ENCODE results near the gene ZBTB44. TPM values are rescaled to one million over a fixed set of nuclear protein-coding genes. Genes with fewer than 3 reads are reported as not detected.

ZBTB44 gene
- total RNA-seq, 1 donor from 2014 or later, result 42.5 TPM

- Mint-ChIP-seq H3K4me3 (ENCODE audit: low read depth) (peak overlapping the region; percentile 91), H3K27ac (no peak overlapping the region), H3K36me3 (ENCODE audit: insufficient read depth) (peaks cover 5% of the 10 kb centered on the region), H3K27me3 (no peaks in the 10 kb centered on the region), H3K9me3 (ENCODE audit: low read depth) (peaks cover 4% of the 10 kb centered on the region), H3K4me1 (ENCODE audit: low read depth) (peaks cover 38% of the 10 kb centered on the region)
- no peak for DNase-seq (ENCODE audit: low spot score, unreplicated experiment)
- TF ChIP-seq, protein P1, sequence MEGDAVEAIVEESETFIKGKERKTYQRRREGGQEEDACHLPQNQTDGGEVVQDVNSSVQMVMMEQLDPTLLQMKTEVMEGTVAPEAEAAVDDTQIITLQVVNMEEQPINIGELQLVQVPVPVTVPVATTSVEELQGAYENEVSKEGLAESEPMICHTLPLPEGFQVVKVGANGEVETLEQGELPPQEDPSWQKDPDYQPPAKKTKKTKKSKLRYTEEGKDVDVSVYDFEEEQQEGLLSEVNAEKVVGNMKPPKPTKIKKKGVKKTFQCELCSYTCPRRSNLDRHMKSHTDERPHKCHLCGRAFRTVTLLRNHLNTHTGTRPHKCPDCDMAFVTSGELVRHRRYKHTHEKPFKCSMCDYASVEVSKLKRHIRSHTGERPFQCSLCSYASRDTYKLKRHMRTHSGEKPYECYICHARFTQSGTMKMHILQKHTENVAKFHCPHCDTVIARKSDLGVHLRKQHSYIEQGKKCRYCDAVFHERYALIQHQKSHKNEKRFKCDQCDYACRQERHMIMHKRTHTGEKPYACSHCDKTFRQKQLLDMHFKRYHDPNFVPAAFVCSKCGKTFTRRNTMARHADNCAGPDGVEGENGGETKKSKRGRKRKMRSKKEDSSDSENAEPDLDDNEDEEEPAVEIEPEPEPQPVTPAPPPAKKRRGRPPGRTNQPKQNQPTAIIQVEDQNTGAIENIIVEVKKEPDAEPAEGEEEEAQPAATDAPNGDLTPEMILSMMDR (IDR thresholded peaks at IDR 0.05; ENCODE audit: unreplicated experiment), result no peak
Observed at GRCh38 chr11:130312046-130312445, 2.7 kb downstream of the ZBTB44 start.

DNA sequence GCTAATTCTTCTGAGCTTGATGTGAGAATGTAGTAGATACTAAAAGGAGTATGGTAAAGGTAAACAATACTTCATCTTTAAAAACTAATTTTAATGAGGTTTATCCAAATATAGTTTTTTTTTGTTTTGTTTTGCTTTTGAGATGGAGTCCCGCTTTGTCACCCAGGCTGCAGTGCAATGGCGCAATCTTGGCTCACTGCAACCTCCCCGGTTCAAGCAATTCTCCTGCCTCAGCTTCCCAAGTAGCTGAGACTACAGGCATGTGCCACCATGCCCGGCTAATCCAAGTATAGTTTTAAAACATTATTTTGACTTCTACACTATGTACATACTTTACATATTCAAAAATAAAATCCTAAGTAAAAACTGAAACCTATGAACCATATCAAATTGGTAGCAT lies 4.1 kb downstream of the ZBTB44 start:
- Mint-ChIP-seq H3K27ac (no peak overlapping the region), H3K4me3 (ENCODE audit: low read depth) (no peak overlapping the region), H3K36me3 (ENCODE audit: insufficient read depth) (peaks cover 12% of the 10 kb centered on the region), H3K9me3 (ENCODE audit: low read depth) (peaks cover 9% of the 10 kb centered on the region), H3K4me1 (ENCODE audit: low read depth) (peaks cover 29% of the 10 kb centered on the region), H3K27me3 (no peaks in the 10 kb centered on the region)
- TF ChIP-seq, protein P1 (IDR thresholded peaks at IDR 0.05; ENCODE audit: unreplicated experiment), result no peak
- no peak for DNase-seq (ENCODE audit: low spot score, unreplicated experiment)

- Mint-ChIP-seq H3K27me3 (no peaks in the 10 kb centered on the region), H3K36me3 (ENCODE audit: insufficient read depth) (peaks cover 21% of the 10 kb centered on the region), H3K4me3 (ENCODE audit: low read depth) (no peak overlapping the region), H3K4me1 (ENCODE audit: low read depth) (peaks cover 26% of the 10 kb centered on the region), H3K27ac (no peak overlapping the region), H3K9me3 (ENCODE audit: low read depth) (peaks cover 19% of the 10 kb centered on the region)
- no peak for DNase-seq (ENCODE audit: low spot score, unreplicated experiment)
- TF ChIP-seq, protein P1 (IDR thresholded peaks at IDR 0.05; ENCODE audit: unreplicated experiment), result no peak
Observed at GRCh38 chr11:130308886-130309285, 5.8 kb downstream of the ZBTB44 start.

DNA sequence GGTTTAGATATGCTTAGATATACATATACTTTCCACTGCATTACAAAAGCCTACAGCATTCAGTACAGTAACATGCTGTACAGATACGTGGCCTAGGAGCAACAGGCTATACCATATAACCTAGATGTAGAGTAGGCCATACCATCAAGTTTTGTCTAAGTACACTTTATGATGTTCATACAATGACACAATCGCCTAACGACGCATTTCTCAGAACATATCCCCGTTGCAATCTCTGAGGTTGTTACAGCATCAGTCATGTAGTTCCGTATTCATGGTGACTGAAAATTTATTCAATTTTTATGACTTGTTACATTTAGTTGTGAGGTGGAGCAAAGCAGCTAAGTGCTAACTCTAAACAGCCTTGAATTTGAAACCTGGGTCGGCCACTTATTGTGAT lies 6.7 kb downstream of the ZBTB44 start:
- Mint-ChIP-seq H3K9me3 (ENCODE audit: low read depth) (peaks cover 19% of the 10 kb centered on the region), H3K27me3 (no peaks in the 10 kb centered on the region)
- no peak for DNase-seq (ENCODE audit: low spot score, unreplicated experiment)

GRCh38 chr11:130304651-130305050 lies 10.1 kb downstream of the ZBTB44 start:
- Mint-ChIP-seq H3K27ac (no peak overlapping the region), H3K4me3 (ENCODE audit: low read depth) (no peak overlapping the region), H3K36me3 (ENCODE audit: insufficient read depth) (peaks cover 31% of the 10 kb centered on the region), H3K4me1 (ENCODE audit: low read depth) (peaks cover 3% of the 10 kb centered on the region), H3K9me3 (ENCODE audit: low read depth) (peaks cover 19% of the 10 kb centered on the region), H3K27me3 (no peaks in the 10 kb centered on the region)
- no peak for DNase-seq (ENCODE audit: low spot score, unreplicated experiment)
- TF ChIP-seq, protein P1 (IDR thresholded peaks at IDR 0.05; ENCODE audit: unreplicated experiment), result no peak

More for the DNA sequence above, 6.7 kb downstream of the ZBTB44 start:
- TF ChIP-seq, protein P1 (IDR thresholded peaks at IDR 0.05; ENCODE audit: unreplicated experiment), result no peak
- no peak overlapping the region for H3K27ac Mint-ChIP-seq
- H3K4me1 Mint-ChIP-seq (ENCODE audit: low read depth), result peaks cover 20% of the 10 kb centered on the region
- peaks cover 21% of the 10 kb centered on the region for H3K36me3 Mint-ChIP-seq (ENCODE audit: insufficient read depth)
- H3K4me3 Mint-ChIP-seq (ENCODE audit: low read depth), result no peak overlapping the region
